HepG2 (cell line): ENCODE results near the gene HELZ. TPM values are rescaled to one million over a fixed set of nuclear protein-coding genes. Genes with fewer than 3 reads are reported as not detected.

Source experiments
- ADNP ChIP-seq: sonication (generic); formaldehyde crosslinking; IDR thresholded peaks from 2 replicates; pipeline ENCODE4 v1.4.0; 2020; ENCODE audit warnings: missing genetic modification reagents
- AKAP8 ChIP-seq: sonication (generic); formaldehyde crosslinking; IDR thresholded peaks from 2 replicates; pipeline ENCODE4 v1.5.1; 2020; ENCODE audit warnings: mild to moderate bottlenecking, missing genetic modification reagents
- AKNA ChIP-seq: sonication (generic); formaldehyde crosslinking; IDR thresholded peaks from 2 replicates; pipeline ENCODE4 v1.4.0; 2020; ENCODE audit warnings: missing genetic modification reagents, borderline replicate concordance
- BATF2 ChIP-seq: sonication (generic); formaldehyde crosslinking; IDR thresholded peaks from 2 replicates; pipeline ENCODE4 v1.8.0; 2022; ENCODE audit warnings: mild to moderate bottlenecking, missing genetic modification reagents, moderate library complexity
- ERF ChIP-seq: IDR thresholded peaks from 2 replicates; pipeline ENCODE4 v1.6.1; 2018; ENCODE audit warnings: missing biosample characterization, missing genetic modification reagents
- HMG20A ChIP-seq: IDR thresholded peaks from 2 replicates; pipeline ENCODE4 v1.6.1; 2016; ENCODE audit warnings: borderline replicate concordance
- HOXA9 ChIP-seq: sonication (generic); formaldehyde crosslinking; IDR thresholded peaks from 2 replicates; pipeline ENCODE4 v1.8.1; 2022; ENCODE audit warnings: missing genetic modification reagents, mild to moderate bottlenecking, moderate library complexity, borderline replicate concordance
- KMT2B ChIP-seq: IDR thresholded peaks from 2 replicates; pipeline ENCODE4 v1.6.1; 2016; ENCODE audit warnings: missing genetic modification reagents, missing compliant biosample characterization
- MAZ ChIP-seq, 2 experiments: sonication (generic) in 1 of 2; formaldehyde crosslinking in 1 of 2; IDR thresholded peaks; 2 replicates each; pipeline versions ENCODE4 v1.5.0 to v1.6.1; 2012 to 2020; ENCODE audit warnings: low read depth in 2 of 2, mild to moderate bottlenecking in 2 of 2, borderline replicate concordance in 1 of 2, improper control_type of control experiment in 1 of 2, low read length in 1 of 2, missing genetic modification reagents in 1 of 2, moderate library complexity in 1 of 2
- MLX ChIP-seq: IDR thresholded peaks from 2 replicates; pipeline ENCODE4 v1.6.1; 2016
- MXD3 ChIP-seq: IDR thresholded peaks from 2 replicates; pipeline ENCODE4 v1.6.1; 2016; ENCODE audit warnings: mild to moderate bottlenecking, missing biosample characterization, missing genetic modification reagents
- MZF1 ChIP-seq: sonication (generic); formaldehyde crosslinking; IDR thresholded peaks from 2 replicates; pipeline ENCODE4 v1.8.1; 2023; ENCODE audit warnings: mild to moderate bottlenecking, missing genetic modification reagents, borderline replicate concordance
- SRSF4 ChIP-seq: fragments of 200-400 bp; formaldehyde crosslinking; IDR thresholded peaks from one replicate; pipeline ENCODE4 v1.6.1; 2018; ENCODE audit warnings: mild to moderate bottlenecking, low read depth, low read length, moderate library complexity; ENCODE audit not compliant: poor library complexity, severe bottlenecking
- STAT5B ChIP-seq: sonication (generic); formaldehyde crosslinking; IDR thresholded peaks from 2 replicates; pipeline ENCODE4 v1.4.0; 2020; ENCODE audit warnings: missing genetic modification reagents
- STAT6 ChIP-seq: sonication (generic); formaldehyde crosslinking; IDR thresholded peaks from 2 replicates; pipeline ENCODE4 v1.4.0; 2020; ENCODE audit warnings: missing genetic modification reagents, mild to moderate bottlenecking, borderline replicate concordance
- ZKSCAN1 ChIP-seq: fragments of 150-350 bp; IDR thresholded peaks from 2 replicates; pipeline ENCODE4 v1.6.1; 2014; ENCODE audit warnings: low read length
- ZMAT3 ChIP-seq: sonication (generic); formaldehyde crosslinking; conservative IDR thresholded peaks from 2 replicates; pipeline ENCODE4 v1.7.0; 2021; ENCODE audit warnings: missing genetic modification reagents
- ZNF839 ChIP-seq: sonication (generic); formaldehyde crosslinking; IDR thresholded peaks from 2 replicates; pipeline ENCODE4 v1.4.0; 2020; ENCODE audit warnings: missing genetic modification reagents, mild to moderate bottlenecking, borderline replicate concordance
- ZNF891 ChIP-seq: sonication (generic); formaldehyde crosslinking; IDR thresholded peaks from 2 replicates; pipeline ENCODE4 v1.5.0; 2020; ENCODE audit warnings: mild to moderate bottlenecking, missing genetic modification reagents
- polyA plus RNA-seq, 8 experiments: library from polyadenylated mRNA; depleted of rRNA in 3 of 8; stranded (reverse) in 7 of 8; unstranded in 1 of 8; fragments of >200 nt; fragmentation: Illumina TruSeq in 4 of 8; extraction: Trizol in 4 of 8; gene quantifications; 2 replicates each; pipeline versions ENCODE4 v1.2.1 to v1.2.3, GENCODE V29; 2011 to 2016; ENCODE audit warnings: low read depth in 4 of 8, missing spikeins in 1 of 8, mixed read lengths in 1 of 8; ENCODE audit not compliant: insufficient read depth in 1 of 8
- total RNA-seq, 5 experiments: library from RNA; depleted of rRNA; stranded (reverse); fragments of >200 nt; fragmentation: Illumina TruSeq; extraction: Trizol; gene quantifications; 2 replicates each; pipeline ENCODE4 v1.2.3, GENCODE V29; 2016; ENCODE audit warnings: low read depth in 1 of 5

HELZ gene
- total and polyA plus RNA-seq, 2 of the 13 experiments (the other 11 are each of a cell fraction or from before 2014, with no cell fraction given): 35.3 to 52.4 TPM

- TF ChIP-seq SRSF4: no peak
- no peak for TF ChIP-seq HOXA9
- TF ChIP-seq ZMAT3: no peak
- TF ChIP-seq MXD3 (CRISPR knock-in tag): peak; percentile 53; the same call in 1 of the 2 replicates
- TF ChIP-seq HMG20A (CRISPR knock-in tag): no peak
- peak; percentile 62 for TF ChIP-seq ADNP
- TF ChIP-seq AKAP8 (CRISPR knock-in tag): no peak
- TF ChIP-seq STAT6 (CRISPR knock-in tag): no peak
- TF ChIP-seq ZNF891 (CRISPR knock-in tag): no peak
- TF ChIP-seq MZF1 (CRISPR knock-in tag): no peak
- no peak for TF ChIP-seq ZKSCAN1
- no peak; the same call in 1 of the 2 replicates for TF ChIP-seq KMT2B (CRISPR knock-in tag)
- TF ChIP-seq BATF2: no peak
- peak; percentile 73 for TF ChIP-seq ERF (CRISPR knock-in tag)
- no peak for TF ChIP-seq STAT5B (CRISPR knock-in tag)
- no peak for TF ChIP-seq MLX
- TF ChIP-seq MAZ (IDR thresholded peaks at IDR 0.05; ENCODE audit: borderline replicate concordance, low read depth, low read length): peak; percentile 41; the same call in 1 of the 2 replicates
- no peak for TF ChIP-seq MAZ (CRISPR knock-in tag; IDR thresholded peaks at IDR 0.05; ENCODE audit: low read depth)
- TF ChIP-seq AKNA (CRISPR knock-in tag): no peak
- no peak; the same call in 1 of the 2 replicates for TF ChIP-seq ZNF839 (CRISPR knock-in tag)
Observed at GRCh38 chr17:67293251-67294203, 48.5 kb upstream of the HELZ start (continued).
